Measurements from ENCODE around the gene CPNE9.

Gene CPNE9, protein sequence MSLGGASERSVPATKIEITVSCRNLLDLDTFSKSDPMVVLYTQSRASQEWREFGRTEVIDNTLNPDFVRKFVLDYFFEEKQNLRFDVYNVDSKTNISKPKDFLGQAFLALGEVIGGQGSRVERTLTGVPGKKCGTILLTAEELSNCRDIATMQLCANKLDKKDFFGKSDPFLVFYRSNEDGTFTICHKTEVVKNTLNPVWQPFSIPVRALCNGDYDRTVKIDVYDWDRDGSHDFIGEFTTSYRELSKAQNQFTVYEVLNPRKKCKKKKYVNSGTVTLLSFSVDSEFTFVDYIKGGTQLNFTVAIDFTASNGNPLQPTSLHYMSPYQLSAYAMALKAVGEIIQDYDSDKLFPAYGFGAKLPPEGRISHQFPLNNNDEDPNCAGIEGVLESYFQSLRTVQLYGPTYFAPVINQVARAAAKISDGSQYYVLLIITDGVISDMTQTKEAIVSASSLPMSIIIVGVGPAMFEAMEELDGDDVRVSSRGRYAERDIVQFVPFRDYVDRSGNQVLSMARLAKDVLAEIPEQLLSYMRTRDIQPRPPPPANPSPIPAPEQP

DNA sequence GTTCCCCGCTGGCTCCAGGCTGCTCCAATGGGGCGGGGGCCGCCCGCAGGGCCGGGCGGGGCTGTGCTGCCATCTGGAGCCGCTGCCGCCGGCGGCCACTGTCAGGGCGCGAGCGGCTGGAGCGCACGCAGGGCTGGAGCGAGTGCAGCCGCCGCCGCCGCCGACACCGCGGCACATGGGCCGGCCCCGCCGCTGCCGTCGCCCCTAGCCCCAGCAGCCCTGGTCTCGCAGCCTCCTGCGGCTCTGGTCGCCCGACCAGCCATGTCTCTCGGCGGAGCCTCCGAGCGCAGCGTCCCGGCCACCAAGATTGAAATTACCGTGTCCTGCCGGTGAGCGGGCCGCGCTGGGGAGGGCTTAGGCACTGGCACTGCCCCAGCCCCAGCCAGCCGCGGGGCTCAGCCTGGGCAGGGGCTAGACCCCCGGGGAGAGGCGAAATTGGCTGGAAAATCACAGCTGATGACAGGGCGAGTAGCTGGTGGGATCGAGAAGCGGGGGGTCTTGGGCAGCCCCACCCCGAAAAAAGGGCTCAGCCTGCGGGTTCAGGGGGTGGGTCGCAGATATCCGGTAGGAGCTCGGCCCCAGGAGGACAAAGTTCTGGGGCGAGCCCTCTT is at the start of gene CPNE9:
Gene CPNE9 (plus strand): TSS at position 98 of the 611 bp plus-strand sequence. CDS start 164 bp downstream, at position 262.
- no peak for DNase-seq

DNA sequence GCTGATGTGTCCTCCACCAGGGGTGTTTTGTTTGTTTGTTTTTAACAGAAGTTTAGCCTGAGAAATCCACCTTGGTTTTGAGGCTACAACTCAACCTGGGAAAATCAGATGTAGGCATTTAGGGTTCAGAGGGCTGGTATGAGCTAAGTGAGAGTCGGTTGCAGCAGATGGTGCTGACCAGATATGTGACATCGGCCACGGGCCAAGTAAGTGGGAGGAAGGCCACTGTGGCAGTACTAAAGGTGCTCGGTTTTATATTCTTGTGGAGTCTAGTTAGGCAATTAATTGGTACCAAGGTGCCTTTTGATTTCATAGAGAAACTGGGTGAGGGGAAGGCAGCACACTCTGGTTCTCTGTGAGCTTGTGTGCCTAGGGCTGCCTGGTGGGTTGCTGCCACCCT is 43.8 kb upstream of the CPNE9 start:
- no peak for DNase-seq

DNA sequence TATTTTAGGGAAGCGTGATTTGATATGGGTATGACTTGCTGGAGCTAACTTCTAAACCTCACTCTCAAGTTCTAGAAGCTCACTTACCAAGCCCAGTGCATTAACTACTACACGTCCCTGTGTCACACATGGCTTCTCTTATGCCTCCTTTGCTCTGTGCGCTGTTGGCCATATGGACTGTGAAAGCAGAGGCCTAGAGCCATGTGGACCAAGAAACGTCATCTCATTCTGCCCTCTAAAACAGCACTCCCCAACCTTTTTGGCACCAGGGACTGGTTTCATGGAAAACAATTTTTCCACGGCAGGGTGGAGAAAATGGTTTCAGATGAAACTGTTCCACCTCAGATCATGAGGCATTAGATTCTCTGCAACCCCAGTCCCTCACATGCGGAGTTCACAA is 42.7 kb upstream of the CPNE9 start:
- no peak for DNase-seq

DNA sequence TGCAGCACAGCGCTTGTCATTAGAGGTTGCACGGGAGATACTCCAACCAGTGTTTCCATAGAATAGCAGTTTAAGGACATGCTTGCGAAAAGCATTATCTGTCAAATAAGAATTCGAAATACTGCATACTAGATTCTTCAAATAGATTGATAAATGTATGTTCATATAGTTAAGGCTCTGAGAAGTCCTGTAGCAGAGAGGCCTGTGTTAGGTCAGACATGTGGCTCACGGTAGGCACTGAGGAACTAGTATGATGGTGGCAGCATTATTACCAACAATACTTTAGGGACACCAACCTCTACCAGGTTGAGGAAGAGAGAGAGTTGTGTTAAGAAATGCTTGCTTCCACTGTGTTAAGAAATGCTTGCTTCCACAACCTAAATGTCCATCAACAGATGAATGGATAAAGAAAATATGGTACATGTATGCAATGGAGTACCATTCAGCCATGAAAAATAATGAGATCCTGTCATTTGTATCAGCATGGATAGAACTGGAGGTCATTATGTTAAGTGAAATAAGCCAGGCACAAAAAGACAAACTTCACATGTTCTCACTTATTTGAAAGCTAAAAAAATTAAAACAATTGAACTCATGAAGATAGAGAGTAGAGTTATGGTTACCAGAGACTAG is 39.4 kb upstream of the CPNE9 start:
- no peak for DNase-seq

DNA sequence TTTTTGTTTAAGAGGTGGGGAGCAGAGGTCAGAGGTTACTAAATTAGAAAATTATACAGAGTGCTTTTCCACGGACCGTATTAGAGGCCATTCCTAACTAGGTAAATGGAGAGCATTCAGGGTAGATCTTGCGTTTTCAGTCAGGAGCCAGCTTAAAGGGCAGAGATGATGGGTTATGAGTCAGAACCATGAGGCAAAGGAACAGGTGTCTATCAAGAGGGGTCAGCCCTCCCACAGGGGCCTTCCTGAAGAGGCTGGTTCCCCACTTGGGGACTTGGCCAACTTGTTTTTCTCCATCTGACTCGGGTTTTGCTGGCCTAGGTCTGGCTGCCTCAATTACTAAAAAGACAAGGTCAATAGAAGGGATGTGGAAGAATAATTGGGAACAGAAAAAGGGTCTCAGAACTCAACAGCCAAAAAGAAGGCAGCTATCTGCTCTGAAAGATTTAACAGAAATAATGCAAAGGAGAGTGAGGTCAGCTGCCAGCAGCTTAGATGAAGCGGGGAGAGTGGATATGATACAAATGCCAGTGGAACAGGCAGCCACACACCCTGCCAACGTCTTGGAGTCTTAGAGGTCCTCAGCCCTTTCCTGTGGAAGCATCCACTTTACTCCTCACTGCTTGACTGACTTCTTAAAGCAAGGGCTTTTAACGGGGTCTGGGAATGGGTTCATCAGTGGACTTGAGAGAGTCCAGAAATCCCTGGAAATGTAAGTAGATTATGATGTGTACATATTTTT is 36.8 kb upstream of the CPNE9 start:
- no peak for DNase-seq

DNA sequence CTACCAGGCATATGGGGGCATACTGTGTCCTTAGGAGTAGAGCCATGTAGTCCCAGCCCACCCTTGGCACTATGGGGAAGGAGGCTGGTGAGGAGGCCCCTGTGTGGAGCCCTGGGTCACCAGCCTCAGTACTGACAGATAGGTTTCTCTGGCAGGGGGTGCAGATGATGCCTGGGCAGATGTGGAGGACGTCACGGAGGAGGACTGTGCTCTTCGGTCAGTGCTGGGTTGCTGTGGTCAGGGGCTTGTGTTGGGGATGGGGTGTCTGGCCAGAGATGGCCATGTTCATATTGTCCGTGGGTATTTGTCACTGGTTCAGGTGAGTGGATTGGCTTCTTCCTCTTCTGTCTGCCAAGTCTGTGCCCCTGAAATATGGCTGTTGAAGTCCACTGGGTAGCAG is 34.4 kb upstream of the CPNE9 start:
- no peak for DNase-seq

DNA sequence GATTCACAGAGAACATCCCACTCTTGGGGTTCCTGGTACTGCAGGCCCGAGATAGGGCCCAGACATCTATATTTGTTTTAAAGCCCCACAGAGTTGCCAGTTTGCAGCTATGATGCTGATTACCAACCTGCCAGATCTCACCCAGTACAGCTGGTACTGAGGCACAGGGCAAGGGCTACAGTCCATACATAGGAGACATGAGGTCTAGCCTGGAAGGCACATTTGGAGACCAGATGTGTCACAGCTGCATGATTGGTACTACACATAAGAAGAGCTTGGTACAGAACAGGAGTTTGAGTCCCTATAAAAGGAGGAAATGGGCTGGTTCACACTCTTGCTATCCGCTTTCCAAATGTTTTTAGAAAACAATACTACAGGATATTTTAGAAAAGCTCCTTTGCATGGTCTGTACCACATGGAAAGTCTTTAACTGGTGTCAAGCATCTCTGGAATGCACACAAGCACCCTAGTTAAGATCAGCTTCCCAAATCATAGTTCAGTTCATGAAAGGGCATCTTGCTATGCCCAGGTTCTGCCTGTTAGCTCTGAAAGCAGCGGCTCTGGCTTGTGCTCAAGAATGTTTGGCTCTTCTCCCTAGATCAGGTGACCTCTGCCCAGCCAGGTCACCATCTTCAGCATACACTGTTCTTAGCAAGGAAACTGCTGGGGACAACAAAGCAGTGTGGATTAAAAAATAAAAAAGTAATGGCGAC is 33.8 kb upstream of the CPNE9 start:
- no peak for DNase-seq

DNA sequence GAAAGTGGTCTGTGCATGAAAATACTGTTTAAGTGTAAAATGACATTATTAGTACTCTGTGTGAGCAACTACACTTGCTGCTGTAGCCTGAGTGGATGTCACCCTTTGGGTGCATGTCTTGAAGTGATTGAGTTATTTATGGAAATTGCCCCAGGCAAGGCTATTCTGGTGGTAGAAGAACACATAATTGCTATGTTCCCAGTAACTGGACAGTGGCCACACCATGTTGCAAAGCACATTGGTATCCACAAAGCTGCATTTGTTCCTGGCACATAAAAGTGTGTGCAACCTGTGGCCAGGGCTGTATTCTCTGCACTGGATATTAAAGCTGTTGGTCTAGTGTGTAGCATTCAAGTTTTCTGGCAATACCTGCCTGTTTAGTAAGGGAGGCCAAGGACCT is 30.6 kb upstream of the CPNE9 start:
- no peak for DNase-seq

DNA sequence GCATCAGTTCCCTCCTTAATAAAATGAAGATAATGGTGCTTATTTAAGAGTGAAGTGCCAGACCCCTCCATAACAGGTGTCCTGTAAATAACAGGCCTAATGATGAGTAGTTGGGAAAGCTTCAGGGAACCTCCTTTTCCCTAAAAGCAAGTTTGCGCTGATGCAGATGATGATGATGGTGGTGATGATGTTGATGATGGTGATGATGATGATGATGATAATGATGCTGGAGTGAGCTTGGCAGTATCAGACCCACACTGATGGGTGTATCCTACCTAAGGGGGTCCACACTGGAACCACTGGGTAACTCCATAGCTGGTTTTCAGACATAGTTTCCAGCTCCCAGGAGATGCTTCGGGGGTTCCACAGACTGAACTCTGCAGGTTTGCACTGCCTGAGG is 29.9 kb upstream of the CPNE9 start:
- DNase-seq, result no peak

DNA sequence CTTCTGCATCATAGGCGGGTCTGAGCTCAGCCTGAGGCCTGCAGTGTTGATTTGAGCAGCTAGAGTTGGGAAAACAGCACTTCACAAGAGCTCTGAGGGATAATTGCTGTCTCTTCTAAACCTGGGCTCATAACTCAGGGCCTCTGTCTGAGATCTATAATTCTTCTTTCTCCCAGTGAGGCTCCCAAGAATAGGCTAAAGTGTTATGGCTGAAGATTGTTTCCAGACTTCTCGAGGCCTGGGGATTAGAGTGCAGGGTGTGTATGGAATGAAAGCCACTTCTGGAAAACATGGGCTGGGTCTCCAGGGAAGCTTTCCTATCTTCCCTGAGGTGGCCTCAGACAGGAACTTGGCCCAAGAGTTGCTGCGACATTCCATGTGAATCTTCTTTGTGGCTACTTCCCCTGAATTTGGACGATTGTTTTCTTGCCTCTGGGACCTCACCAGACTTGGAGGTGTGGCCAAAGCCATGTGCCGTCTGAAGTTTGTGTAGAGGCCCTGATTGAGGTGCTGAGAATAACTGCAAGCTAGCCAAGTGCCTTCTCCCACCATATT is 27.8 kb upstream of the CPNE9 start:
- DNase-seq, result no peak

DNA sequence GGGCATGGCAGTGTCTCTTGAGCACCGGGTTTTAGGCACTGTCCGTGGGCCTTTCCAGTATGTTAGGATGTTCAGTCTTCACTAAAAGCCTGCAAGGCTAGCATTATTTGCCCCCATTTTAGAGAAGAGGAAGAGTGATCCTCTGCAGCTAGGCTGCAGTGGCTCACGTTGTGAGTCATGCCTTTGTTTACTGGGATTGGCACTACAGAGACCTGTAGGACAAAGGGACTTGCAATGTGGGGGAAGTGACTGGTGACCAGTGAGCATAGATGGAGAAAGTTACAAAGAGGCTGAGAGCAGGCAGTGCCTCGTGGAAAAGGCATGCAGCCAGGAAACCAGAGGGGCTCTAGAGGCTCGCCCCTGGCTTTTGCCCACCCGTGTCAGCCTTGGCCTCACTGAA is 26.8 kb upstream of the CPNE9 start:
- DNase-seq, result no peak

DNA sequence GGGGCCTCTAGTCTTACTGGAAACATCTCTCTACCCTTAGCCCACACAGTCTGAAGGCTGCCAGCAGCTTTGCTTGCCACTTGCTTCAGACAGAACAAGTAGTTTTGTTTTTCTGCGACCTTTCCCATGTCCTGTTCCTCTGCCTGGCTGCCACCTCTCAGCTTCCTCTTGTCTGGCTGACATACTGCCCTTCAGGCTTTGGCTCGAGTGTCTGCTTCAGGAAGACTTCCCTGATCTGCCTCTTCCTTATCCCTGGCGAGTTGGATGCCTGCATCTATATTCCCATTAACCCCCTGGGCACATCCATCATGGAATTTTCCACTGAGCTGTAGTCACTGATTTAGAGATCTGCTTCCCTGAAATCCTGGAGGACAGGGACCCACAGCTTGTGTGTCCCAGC is 25.1 kb upstream of the CPNE9 start:
- DNase-seq, result no peak

DNA sequence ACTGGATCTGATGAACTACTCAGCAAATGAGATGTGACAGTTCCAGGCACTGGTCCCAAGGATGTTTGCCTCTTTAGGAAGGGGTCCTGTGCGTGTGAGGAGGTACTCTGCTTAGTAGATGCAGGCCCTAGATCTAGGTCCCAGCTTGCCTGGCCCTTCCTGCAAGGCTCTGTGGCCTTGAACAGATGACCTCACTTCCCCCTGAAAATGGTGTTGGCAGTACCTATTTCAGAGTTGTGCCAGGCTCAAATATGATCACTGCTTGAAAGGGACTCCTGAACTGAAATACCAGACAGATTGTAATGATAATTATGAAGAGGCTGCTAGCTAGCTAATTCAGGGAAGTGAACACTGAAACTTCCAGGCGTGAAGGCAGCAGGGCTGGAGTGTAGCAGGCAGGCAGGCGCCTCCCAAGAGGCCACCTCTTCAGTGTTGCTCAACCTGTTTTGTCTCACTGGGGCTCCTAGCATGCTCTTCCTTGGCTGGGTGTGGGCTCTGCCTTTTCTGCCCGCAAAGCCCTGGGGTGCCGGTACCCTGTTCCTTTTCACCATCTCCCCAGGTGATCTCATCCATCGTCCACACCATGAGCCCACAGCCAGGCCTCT is 24.1 kb upstream of the CPNE9 start:
- no peak for DNase-seq

DNA sequence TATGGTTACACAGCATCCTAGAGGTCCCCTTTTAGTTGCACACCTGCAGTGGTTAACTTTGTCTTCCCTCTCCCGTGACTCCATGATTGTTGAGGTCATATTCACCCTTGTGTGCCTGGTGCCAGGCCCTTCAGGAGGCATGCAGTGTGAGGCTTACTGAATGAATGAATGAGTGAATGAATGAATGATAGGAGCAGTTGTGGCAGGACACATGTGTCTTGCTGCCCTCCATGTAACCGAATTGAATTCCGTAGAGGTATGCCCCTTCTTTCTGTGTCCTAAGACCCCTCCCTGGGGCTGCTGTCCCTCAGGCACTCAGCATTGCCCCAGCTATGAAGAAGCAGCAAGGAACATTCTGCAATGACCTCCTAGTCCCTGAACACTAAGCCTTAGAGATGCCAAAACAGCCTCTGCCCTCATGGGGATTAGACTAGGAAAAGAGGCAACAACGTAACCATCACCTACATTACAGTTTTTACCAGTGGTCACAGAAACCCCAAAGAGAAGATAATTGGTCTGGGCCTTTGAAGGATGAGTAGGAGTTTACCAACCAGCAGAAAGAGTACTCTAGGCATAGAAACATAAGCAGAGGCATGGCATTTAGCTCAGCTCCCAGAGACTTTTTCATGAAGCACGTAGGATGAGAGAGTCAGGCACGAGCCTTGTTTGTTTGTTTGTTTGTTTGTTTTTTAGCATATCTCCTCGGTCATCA is 22.5 kb upstream of the CPNE9 start:
- no peak for DNase-seq

DNA sequence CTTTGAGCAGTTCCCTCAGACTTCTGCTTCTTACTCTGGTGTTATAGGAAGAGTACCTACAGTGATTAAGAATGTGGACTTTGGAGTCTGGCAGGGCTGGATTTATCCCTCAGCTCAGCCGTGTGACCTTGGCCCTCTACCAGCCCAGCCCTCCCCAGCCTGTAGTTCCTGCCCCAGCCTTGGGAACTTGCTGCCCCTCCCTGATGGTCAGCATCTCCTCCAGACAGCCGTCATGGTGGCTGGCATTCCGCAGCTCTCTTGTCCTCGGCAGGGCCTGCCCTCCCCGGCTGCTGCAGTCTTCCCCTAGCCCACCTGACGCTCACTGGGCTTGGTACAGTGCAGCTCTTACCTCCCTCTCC is 21.9 kb upstream of the CPNE9 start:
- DNase-seq, result no peak

DNA sequence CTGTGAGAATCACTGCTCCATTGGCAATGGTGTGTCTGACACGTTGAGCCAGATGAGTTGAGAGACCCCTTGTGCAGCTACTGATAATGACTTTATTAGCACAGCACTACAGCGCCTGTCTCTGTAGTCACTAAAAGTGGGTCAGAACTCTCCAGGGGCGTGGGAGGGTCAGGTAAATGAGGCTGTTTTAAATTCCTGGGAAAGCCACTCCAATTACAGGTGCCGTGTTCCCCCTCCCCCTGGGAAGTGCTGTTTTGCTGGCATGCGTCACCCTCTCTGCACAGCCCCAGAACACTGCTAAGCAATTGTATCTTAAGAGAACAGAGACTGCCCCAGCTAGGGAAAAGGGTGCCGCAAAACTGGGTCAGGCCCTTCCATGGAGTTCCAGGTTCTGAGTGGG is 21.5 kb upstream of the CPNE9 start:
- DNase-seq, result no peak

DNA sequence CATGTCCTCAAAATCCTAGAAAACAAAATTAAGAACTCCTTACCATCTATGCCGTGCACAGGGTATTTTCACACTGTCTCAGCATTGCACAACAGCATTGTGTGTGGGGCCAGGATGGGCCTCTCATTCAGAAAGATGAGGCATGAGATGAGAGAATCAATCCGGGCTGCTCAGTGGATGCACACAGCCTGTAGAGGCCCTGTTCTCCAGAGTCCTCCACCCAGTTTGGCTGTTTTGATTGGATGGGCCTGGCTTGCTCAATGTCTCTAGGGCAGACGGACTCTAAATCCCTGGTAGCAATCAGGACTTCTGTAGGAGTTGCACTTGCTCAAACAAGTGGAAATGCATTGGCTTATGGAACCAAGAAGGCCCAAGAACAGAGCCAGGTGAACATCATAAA is 20.2 kb upstream of the CPNE9 start:
- no peak for DNase-seq

DNA sequence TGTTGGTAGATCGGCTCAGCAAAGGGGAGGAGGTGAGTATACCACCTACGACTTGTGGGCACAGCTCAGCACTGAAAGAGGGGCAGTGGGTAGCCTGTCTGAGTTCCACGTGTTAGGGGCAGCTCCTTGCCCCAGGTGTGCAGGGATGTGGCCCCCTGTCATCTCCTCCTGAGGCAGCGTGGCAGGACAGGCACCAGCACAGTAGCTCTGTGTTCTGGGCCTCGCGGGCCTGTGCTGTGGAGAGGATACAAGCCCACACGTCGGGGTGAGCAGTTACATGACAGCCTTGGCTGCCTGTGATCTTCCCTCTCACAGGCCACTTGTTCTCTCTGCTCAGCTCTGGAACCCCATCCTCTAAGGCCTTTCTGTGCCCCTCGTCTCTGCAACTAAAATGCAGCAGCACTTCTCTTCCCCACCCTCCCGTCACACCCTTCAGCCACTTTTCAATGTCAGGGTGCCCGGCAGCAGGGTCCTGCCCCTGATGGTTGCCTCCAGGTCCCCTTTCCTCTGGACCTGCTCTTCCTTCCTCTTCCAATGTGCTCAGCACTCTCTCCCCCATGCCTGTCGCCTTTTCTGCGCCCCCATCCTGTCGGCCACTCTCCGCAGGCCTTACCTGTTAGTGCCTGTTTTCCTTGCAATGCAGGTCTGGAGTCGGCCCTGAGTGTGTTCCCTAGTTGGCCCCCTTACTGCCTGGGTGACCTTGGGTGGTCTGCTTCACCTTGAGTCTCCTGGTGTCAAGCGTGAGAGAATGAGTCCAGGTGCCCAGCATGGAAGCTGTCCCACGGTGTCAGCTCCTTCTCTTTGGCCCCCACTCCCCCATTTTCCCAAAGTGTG is 18.2 kb upstream of the CPNE9 start:
- no peak for DNase-seq

DNA sequence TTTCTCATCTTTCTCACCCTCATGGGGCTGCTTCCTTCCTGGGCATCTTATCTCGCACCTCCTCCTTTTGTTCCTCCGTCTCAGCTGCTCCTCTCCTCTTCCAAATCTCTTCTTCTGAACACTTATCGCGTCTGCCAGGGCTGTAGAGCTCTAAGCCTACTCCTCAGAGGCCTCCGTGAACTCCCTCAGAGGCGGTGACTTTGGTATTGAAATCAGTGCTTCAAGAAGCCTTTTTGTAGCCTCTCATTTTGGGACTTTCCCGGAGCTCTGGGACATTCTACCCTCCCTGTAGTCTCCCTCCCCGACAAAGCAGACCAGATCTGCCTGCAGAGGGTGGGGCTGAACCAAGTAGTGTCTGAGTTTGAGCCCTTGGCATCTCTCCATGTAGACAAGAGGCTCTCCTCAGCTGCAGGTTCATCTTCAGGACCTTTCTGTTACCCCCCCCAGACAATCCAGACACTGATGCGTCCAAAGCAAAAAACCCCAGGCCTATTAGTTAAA is 17.5 kb upstream of the CPNE9 start:
- no peak for DNase-seq

DNA sequence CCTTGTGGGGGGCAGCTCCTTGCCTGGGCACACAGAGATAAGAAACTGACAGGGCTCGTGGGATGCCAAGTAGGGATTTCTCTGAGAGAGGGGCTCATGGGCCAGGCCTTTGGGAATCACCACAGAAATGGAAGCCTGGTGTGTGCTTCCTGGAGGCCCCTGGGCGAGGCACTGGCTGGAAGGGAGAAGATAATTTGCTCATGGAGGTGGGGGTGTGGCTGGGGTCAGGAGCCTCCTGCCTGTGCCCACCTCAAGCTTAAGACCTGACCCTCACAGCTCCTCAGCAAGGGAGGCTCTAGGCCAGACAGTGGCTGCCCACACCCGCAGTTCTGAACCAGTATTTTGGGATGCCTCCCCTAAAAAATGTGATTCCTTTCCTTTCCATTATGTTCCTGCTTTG is 16.9 kb upstream of the CPNE9 start:
- DNase-seq, result no peak

Measured in activated naive CD4-positive, alpha-beta T cell treated with Interleukin-2 at 50 U/mL for 16 hours (primary cell).